Measurements from ENCODE around the gene DNMT3A. TPM values are rescaled to one million over a fixed set of nuclear protein-coding genes. Genes with fewer than 3 reads are reported as not detected.

The DNMT3A gene
- total and polyA plus RNA-seq, 2 of the 8 experiments (the other 6 are each of a cell fraction or from before 2014, with no cell fraction given) = 33.6 to 178 TPM

GRCh38 chr2:25313711-25314513 is 27.8 kb downstream of the DNMT3A start:
- ChIA-PET CTCF (ENCODE audit: partially characterized antibody) (interaction anchor here (0.7 to 15.1 kb wide), 12 partner anchors 9 to 351 kb away, joined by 3 to 178 read pairs (median 4); no protein-coding TSS in a partner anchor), POLR2A (ENCODE audit: partially characterized antibody) (interaction anchor here (0.7 to 2.5 kb wide), 9 partner anchors 10 to 113 kb away, joined by 3 to 10 read pairs (median 8); no protein-coding TSS in a partner anchor)
- Histone ChIP-seq H4K5ac (ENCODE audit: insufficient read length, low read depth, low read length) (peak overlapping the region; percentile 10), H3K36me3 (ENCODE audit: control insufficient read depth in 2 of 4, insufficient read depth in 4 of 4, low read length in 3 of 4) (no peaks in the 10 kb centered on the region), H2BK15ac (ENCODE audit: low read length) (peak overlapping the region; percentile 81; the same call in 1 of the 2 replicates), H3K14ac (ENCODE audit: insufficient read length) (no peak overlapping the region), H3K56ac (replicated peaks; ENCODE audit: insufficient read length, low read depth, low read length) (no peak overlapping the region), H3K23me2 (ENCODE audit: low read depth, low read length) (no peaks in the 10 kb centered on the region), H2AK5ac (ENCODE audit: low read depth, low read length) (peak overlapping the region; percentile 70), H3K18ac (ENCODE audit: extremely low read depth, low read length) (peak overlapping the region; percentile 60), H3K23ac (ENCODE audit: insufficient read length) (no peak overlapping the region), H3K4ac (replicated peaks; ENCODE audit: insufficient read length, low read depth, low read length) (no peak overlapping the region), H3K27ac (ENCODE audit: low read depth, low read length) (peak overlapping the region; percentile 49; the same call in 1 of the 2 replicates), H3K4me1 (replicated peaks in 1 of 4; ENCODE audit: control insufficient read depth in 3 of 4, insufficient read depth in 4 of 4, low read length in 3 of 4) (peaks cover 5 to 57% (median 51%) of the 10 kb centered on the region in 4 experiments), H3K79me1 (ENCODE audit: low read depth, low read length) (no peaks in the 10 kb centered on the region), H4K91ac (replicated peaks; ENCODE audit: insufficient read length, low read length) (peak overlapping the region; percentile 100), H3K9ac (replicated peaks in 1 of 4; ENCODE audit: extremely low read depth in 1 of 4, low read depth in 3 of 4, low read length in 3 of 4) (no peak overlapping the region; a peak in 1 of 7 replicates), H4K20me1 (replicated peaks in 1 of 2; ENCODE audit: control insufficient read depth in 1 of 2, insufficient read depth in 2 of 2, low read length in 2 of 2) (no peaks in the 10 kb centered on the region), H2BK20ac (ENCODE audit: low read length) (peak overlapping the region; percentile 95), H2AFZ (ENCODE audit: low read length) (no peak overlapping the region), H3K9me3 (ENCODE audit: insufficient read depth in 2 of 2, low read depth in 1 of 2, low read length in 1 of 2) (no peaks in the 10 kb centered on the region), H3K27me3 (replicated peaks in 1 of 4; ENCODE audit: control insufficient read depth in 3 of 4, extremely low read depth in 1 of 4, insufficient read depth in 3 of 4, low read length in 3 of 4) (no peaks in the 10 kb centered on the region), H4K8ac (ENCODE audit: extremely low read depth, insufficient read depth, low read length) (no peak overlapping the region; the same call in 1 of the 2 replicates), H3K79me2 (ENCODE audit: control insufficient read depth in 1 of 2, insufficient read depth in 2 of 2, low read length in 2 of 2) (no peaks in the 10 kb centered on the region), H2BK12ac (ENCODE audit: low read depth, low read length) (peak overlapping the region; percentile 68; the same call in 1 of the 2 replicates), H3K4me3 (ENCODE audit: extremely low read depth in 1 of 4, insufficient read depth in 2 of 4, low read depth in 3 of 4, low read length in 4 of 4) (no peak overlapping the region), H2BK120ac (replicated peaks; ENCODE audit: low read depth, low read length) (peak overlapping the region; percentile 75), H2BK5ac (ENCODE audit: low read depth, low read length) (peak overlapping the region; percentile 89; the same call in 1 of the 2 replicates), H3K4me2 (ENCODE audit: insufficient read depth in 1 of 2, low read depth in 2 of 2, low read length in 2 of 2) (no peak overlapping the region)
- 80% methylated on average over 21 of the region's 27 CpGs; no CpG with 5 or more reads in 1 of the 2 experiments for WGBS, 2 experiments (ENCODE audit: extremely low coverage in 1 of 2, insufficient coverage in 1 of 2, insufficient read length in 1 of 2, insufficient replicate concordance in 2 of 2, low coverage in 1 of 2, low lambda C conversion rate in 2 of 2, missing lambda C conversion rate in 1 of 2)
- FAIRE-seq (no peak), DNase-seq (ENCODE audit: low read depth in 1 of 2, low spot score in 2 of 2) (no peak)
- TF ChIP-seq CEBPB (IDR thresholded peaks at IDR 0.05; ENCODE audit: low read depth, low read length) (no peak), SP1 (IDR thresholded peaks at IDR 0.05; ENCODE audit: low read depth, low read length) (no peak), POLR2AphosphoS5 (IDR thresholded peaks at IDR 0.05; ENCODE audit: low read depth, low read length) (no peak), RFX5 (IDR thresholded peaks at IDR 0.05; ENCODE audit: borderline replicate concordance, low read depth, low read length) (no peak), TEAD4 (IDR thresholded peaks at IDR 0.05; ENCODE audit: low read depth, low read length) (no peak), NANOG (IDR thresholded peaks at IDR 0.05; ENCODE audit: insufficient read depth, low read depth, low read length, poor library complexity, severe bottlenecking) (no peak), GTF2F1 (IDR thresholded peaks at IDR 0.05; ENCODE audit: borderline replicate concordance, low read depth, low read length) (no peak), EGR1 (IDR thresholded peaks at IDR 0.05; ENCODE audit: borderline replicate concordance, low read depth, low read length) (no peak)
- TF ChIP-seq, protein P1, sequence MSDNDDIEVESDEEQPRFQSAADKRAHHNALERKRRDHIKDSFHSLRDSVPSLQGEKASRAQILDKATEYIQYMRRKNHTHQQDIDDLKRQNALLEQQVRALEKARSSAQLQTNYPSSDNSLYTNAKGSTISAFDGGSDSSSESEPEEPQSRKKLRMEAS (IDR thresholded peaks at IDR 0.05) = no peak
